SK-N-MC (cell line): Measurements from ENCODE around the gene PAFAH2.
A peak's percentile ranks its signal among the peaks of the same experiment; 100 is the strongest.

Source experiments
- DNase-seq: peaks from one replicate; pipeline ENCODE4 v3.0.0-alpha.2; 2011; ENCODE audit warnings: low read depth, low spot score
- H3K27ac ChIP-seq: fragments of 200-600 bp; sonication (generic); 2 replicates; pipeline ENCODE4 v1.5.1; 2016; ENCODE audit warnings: mixed run types
- H3K36me3 ChIP-seq: fragments of 200-600 bp; sonication (generic); 2 replicates; pipeline ENCODE4 v1.6.1; 2017; ENCODE audit warnings: antibody characterized with exemption, low read length, mixed read lengths; ENCODE audit not compliant: insufficient read depth
- H3K4me3 ChIP-seq: fragments of 200-600 bp; sonication (generic); 2 replicates; pipeline ENCODE4 v1.5.1; 2016
- H3K9ac ChIP-seq: fragments of 200-600 bp; sonication (generic); 2 replicates; pipeline ENCODE4 v1.8.0; 2017; ENCODE audit warnings: mixed run types, mixed read lengths; ENCODE audit not compliant: insufficient read length
- H3K9me3 ChIP-seq: fragments of 200-600 bp; sonication (generic); 2 replicates; pipeline ENCODE4 v1.6.1; 2017; ENCODE audit warnings: low read depth, mild to moderate bottlenecking, antibody characterized with exemption, low read length, moderate library complexity, mixed read lengths
- EZH2 ChIP-seq: fragments of 200-600 bp; sonication (generic); IDR thresholded peaks from one replicate; pipeline ENCODE4 v1.6.1; 2017; ENCODE audit warnings: antibody characterized with exemption
- FOXP2 ChIP-seq: optimal IDR thresholded peaks from 2 replicates; pipeline ENCODE3; 2011; ENCODE audit warnings: mild to moderate bottlenecking, moderate library complexity; ENCODE audit not compliant: insufficient read depth; ENCODE audit errors: extremely low read length, control extremely low read depth
- POLR2AphosphoS5 ChIP-seq: IDR thresholded peaks from 2 replicates; pipeline ENCODE4 v1.6.1; 2012; ENCODE audit warnings: mild to moderate bottlenecking, low read depth, low read length, borderline replicate concordance

The PAFAH2 gene

GRCh38 chr1:25997828-25998761, at the start of gene PAFAH2:
Gene PAFAH2 (minus strand): TSS chr1:25998063. CDS start chr1:25990816, 7,247 bp downstream.
- peak; percentile 100 for DNase-seq
- Histone ChIP-seq H3K27ac (peak within 1 kb of the TSS; percentile 67; the same call in 1 of the 2 replicates), H3K9ac (peak within 1 kb of the TSS; percentile 80), H3K4me3 (peak within 1 kb of the TSS; percentile 85), H3K36me3 (no peaks in the 10 kb centered on the region), H3K9me3 (no peaks in the 10 kb centered on the region)
- TF ChIP-seq FOXP2 (no peak), POLR2AphosphoS5 (peak; percentile 79)

- H3K9ac ChIP-seq, result no peak overlapping the region
- no peak overlapping the region for H3K27ac ChIP-seq
- TF ChIP-seq FOXP2 (no peak), EZH2 (no peak), POLR2AphosphoS5 (no peak)
Observed at GRCh38 chr1:26047278-26047874, 49.5 kb upstream of the PAFAH2 start.

GRCh38 chr1:26046246-26047095, 48.6 kb upstream of the PAFAH2 start:
- Histone ChIP-seq H3K9me3 (no peaks in the 10 kb centered on the region), H3K27ac (no peak overlapping the region), H3K36me3 (no peaks in the 10 kb centered on the region), H3K9ac (no peak overlapping the region), H3K4me3 (no peak overlapping the region)
- no peak for DNase-seq
- no peak for TF ChIP-seq EZH2
- no peak for TF ChIP-seq POLR2AphosphoS5
- TF ChIP-seq FOXP2, result no peak

More at GRCh38 chr1:26047278-26047874, 49.5 kb upstream of the PAFAH2 start:
- H3K36me3 ChIP-seq, result no peaks in the 10 kb centered on the region
- H3K4me3 ChIP-seq, result no peak overlapping the region
- no peaks in the 10 kb centered on the region for H3K9me3 ChIP-seq
- no peak for DNase-seq

GRCh38 chr1:26045722-26046245, 47.9 kb upstream of the PAFAH2 start, which contains the start of gene SLC30A2:
Gene SLC30A2 (minus strand): TSS chr1:26046118. CDS start chr1:26045896, 222 bp downstream.
- no peaks in the 10 kb centered on the region for H3K9me3 ChIP-seq
- DNase-seq, result no peak
- H3K27ac ChIP-seq, result no peak within 1 kb of the TSS
- no peak within 1 kb of the TSS for H3K9ac ChIP-seq
- TF ChIP-seq EZH2, result no peak
- no peak for TF ChIP-seq FOXP2
- H3K4me3 ChIP-seq, result peak within 1 kb of the TSS; percentile 18; the same call in 1 of the 2 replicates
- H3K36me3 ChIP-seq, result no peaks in the 10 kb centered on the region

- Histone ChIP-seq H3K4me3 (peak overlapping the region; percentile 18; the same call in 1 of the 2 replicates), H3K9me3 (no peaks in the 10 kb centered on the region), H3K9ac (no peak overlapping the region), H3K27ac (no peak overlapping the region), H3K36me3 (no peaks in the 10 kb centered on the region)
- TF ChIP-seq FOXP2 (no peak), EZH2 (no peak), POLR2AphosphoS5 (no peak)
- DNase-seq, result no peak
Observed at GRCh38 chr1:26044971-26045721, 47.3 kb upstream of the PAFAH2 start.

- TF ChIP-seq POLR2AphosphoS5 (no peak), FOXP2 (no peak), EZH2 (no peak)
- no peaks in the 10 kb centered on the region for H3K36me3 ChIP-seq
- H3K4me3 ChIP-seq, result no peak overlapping the region
- H3K9me3 ChIP-seq, result no peaks in the 10 kb centered on the region
- no peak for DNase-seq
- no peak overlapping the region for H3K27ac ChIP-seq
- no peak overlapping the region for H3K9ac ChIP-seq
Observed at GRCh38 chr1:26044414-26044813, 46.6 kb upstream of the PAFAH2 start.

- Histone ChIP-seq H3K9ac (no peak overlapping the region), H3K27ac (no peak overlapping the region), H3K4me3 (no peak overlapping the region), H3K9me3 (no peaks in the 10 kb centered on the region), H3K36me3 (no peaks in the 10 kb centered on the region)
- TF ChIP-seq POLR2AphosphoS5, result no peak
- no peak for TF ChIP-seq FOXP2
- TF ChIP-seq EZH2, result no peak
- DNase-seq, result no peak
Observed at GRCh38 chr1:26043765-26044164, 45.9 kb upstream of the PAFAH2 start.
